Smooth muscle cell of bladder (primary cell): ENCODE measurements around the gene GRXCR2. TPM values are rescaled to one million over a fixed set of nuclear protein-coding genes. Genes with fewer than 3 reads are reported as not detected.

Experiments
- total RNA-seq: library from RNA; depleted of rRNA; stranded (reverse); fragments of >200 nt; gene quantifications from 2 replicates; pipeline ENCODE4 v1.2.3, GENCODE V29; 2014

Gene GRXCR2
- not detected in 2 replicates for total RNA-seq

GRCh38 chr5:145872914-145873313, at the start of gene GRXCR2:
GRXCR2 (minus strand) TSS chr5:145873014; CDS start chr5:145872968, 46 bp downstream.

GRCh38 chr5:145834917-145835847, 37.6 kb downstream of the GRXCR2 start, which contains the start of gene PRELID2:
PRELID2 (minus strand) TSS chr5:145835342; CDS start chr5:145835251, 91 bp downstream.

Other genes starting within 250 kb of the GRXCR2 start
- gene PRELID2, start 37.7 kb downstream of the GRXCR2 start, total RNA-seq, result 10.7 and 16.9 TPM in 2 replicates
- gene SH3RF2, start 63.6 kb upstream of the GRXCR2 start, total RNA-seq, result under 0.01 and 0.28 TPM in 2 replicates
- 0.18 TPM in 1 of 2 replicates, not detected in the other for gene PLAC8L1, start 232.6 kb upstream of the GRXCR2 start, total RNA-seq